Hepatocyte (in vitro differentiated cells): Measurements from ENCODE around the gene DUSP6. TPM values are rescaled to one million over a fixed set of nuclear protein-coding genes. Genes with fewer than 3 reads are reported as not detected.
"Not testable (repeated sequence)": the region's sequence is repeated elsewhere in the genome, so short reads cannot be mapped to it uniquely, and the experiment has no call there.

Source experiments
- DNase-seq: peaks from one replicate; pipeline ENCODE4 v3.0.0-alpha.2; 2016; ENCODE audit warnings: low spot score
- H2AFZ ChIP-seq: fragments of 200-600 bp; sonication (generic); 2 replicates; pipeline ENCODE4 v1.6.0; 2016; ENCODE audit warnings: antibody characterized with exemption, mild to moderate bottlenecking
- H3K27ac ChIP-seq: fragments of 200-600 bp; sonication (generic); 2 replicates; pipeline ENCODE4 v1.5.1; 2016; ENCODE audit warnings: mild to moderate bottlenecking
- H3K27me3 ChIP-seq: fragments of 200-600 bp; sonication (generic); 2 replicates; pipeline ENCODE4 v1.6.1; 2016
- H3K36me3 ChIP-seq: fragments of 200-600 bp; sonication (generic); replicated peaks from 2 replicates; pipeline ENCODE4 v1.5.1; 2016; ENCODE audit warnings: low read depth; ENCODE audit not compliant: insufficient read depth
- H3K4me1 ChIP-seq: fragments of 200-600 bp; sonication (generic); 2 replicates; pipeline ENCODE4 v1.5.1; 2016; ENCODE audit warnings: mild to moderate bottlenecking, moderate library complexity; ENCODE audit not compliant: insufficient read depth
- H3K4me2 ChIP-seq: fragments of 200-600 bp; sonication (generic); 2 replicates; pipeline ENCODE4 v1.6.0; 2016
- H3K4me3 ChIP-seq: fragments of 200-600 bp; sonication (generic); 2 replicates; pipeline ENCODE4 v1.5.1; 2016; ENCODE audit warnings: mild to moderate bottlenecking
- H3K79me2 ChIP-seq: fragments of 200-600 bp; sonication (generic); 2 replicates; pipeline ENCODE4 v1.6.0; 2017; ENCODE audit warnings: mild to moderate bottlenecking
- H3K9me2 ChIP-seq: fragments of 200-600 bp; sonication (generic); replicated peaks from 2 replicates; pipeline ENCODE4 v1.6.0; 2017; ENCODE audit warnings: mild to moderate bottlenecking; ENCODE audit not compliant: insufficient read depth
- H3K9me3 ChIP-seq: fragments of 200-600 bp; sonication (generic); 2 replicates; pipeline ENCODE4 v1.5.1; 2016; ENCODE audit warnings: low read depth, mild to moderate bottlenecking
- H4K20me1 ChIP-seq: fragments of 200-600 bp; sonication (generic); 2 replicates; pipeline ENCODE4 v1.6.0; 2016; ENCODE audit warnings: mild to moderate bottlenecking; ENCODE audit not compliant: insufficient read depth, poor library complexity, severe bottlenecking
- CTCF ChIP-seq: fragments of 200-600 bp; sonication (generic); IDR thresholded peaks from 2 replicates; pipeline ENCODE4 v1.5.1; 2016; ENCODE audit warnings: antibody characterized with exemption, mild to moderate bottlenecking; ENCODE audit not compliant: poor library complexity
- EZH2 ChIP-seq: fragments of 200-600 bp; sonication (generic); IDR thresholded peaks from 2 replicates; pipeline ENCODE4 v1.6.1; 2016; ENCODE audit warnings: antibody characterized with exemption, mild to moderate bottlenecking, borderline replicate concordance
- EZH2phosphoT487 ChIP-seq: fragments of 200-600 bp; sonication (generic); IDR thresholded peaks from one replicate; pipeline ENCODE4 v1.6.1; 2018; ENCODE audit warnings: antibody characterized with exemption, mild to moderate bottlenecking, low read depth, moderate library complexity; ENCODE audit not compliant: unreplicated experiment, severe bottlenecking
- WGBS: methylation state at CpG from one replicate; pipeline ENCODE4 v1.1.6; 2016; ENCODE audit warnings: low lambda C conversion rate; ENCODE audit errors: missing lambda C conversion rate; 5-methylcytosine and 5-hydroxymethylcytosine counted together
- polyA plus RNA-seq: library from polyadenylated mRNA; unstranded; fragments of >200 nt; fragmentation: Nextera tagmentation; extraction: Ambion mirVana; gene quantifications from 2 replicates; pipeline ENCODE4 v1.2.1, GENCODE V29; 2016
- total RNA-seq: library from RNA; depleted of rRNA; stranded (reverse); fragments of >200 nt; gene quantifications from 2 replicates; pipeline ENCODE4 v1.2.3, GENCODE V29; 2014

The DUSP6 gene
- total and polyA plus RNA-seq, 2 experiments from 2014 or later, result 51.8 to 52.5 TPM

GRCh38 chr12:89339526-89339925, 12.8 kb downstream of the DUSP6 start:
- no peak for DNase-seq
- WGBS, result 89% methylated on average over 10 of the region's 10 CpGs
- Histone ChIP-seq H3K27me3 (no peaks in the 10 kb centered on the region), H4K20me1 (no peaks in the 10 kb centered on the region), H2AFZ (no peak overlapping the region), H3K4me1 (peaks cover 4% of the 10 kb centered on the region), H3K27ac (no peak overlapping the region), H3K4me2 (no peak overlapping the region), H3K36me3 (no peaks in the 10 kb centered on the region), H3K9me2 (no peaks in the 10 kb centered on the region), H3K9me3 (no peaks in the 10 kb centered on the region), H3K4me3 (no peak overlapping the region), H3K79me2 (no peaks in the 10 kb centered on the region)
- no peak for TF ChIP-seq EZH2
- TF ChIP-seq CTCF, result no peak
- no peak for TF ChIP-seq EZH2phosphoT487

- not testable (repeated sequence) for H3K27me3 ChIP-seq, H3K79me2 ChIP-seq, H3K9me2 ChIP-seq, H3K36me3 ChIP-seq, H3K4me1 ChIP-seq, H3K27ac ChIP-seq, H2AFZ ChIP-seq, H4K20me1 ChIP-seq, H3K9me3 ChIP-seq, DNase-seq, H3K4me2 ChIP-seq, H3K4me3 ChIP-seq
- 67% methylated on average over 4 of the region's 4 CpGs for WGBS
Measured at GRCh38 chr12:89337136-89337535, 15.2 kb downstream of the DUSP6 start.

GRCh38 chr12:89335452-89336244, 16.7 kb downstream of the DUSP6 start:
- WGBS, result 41% methylated on average over 5 of the region's 5 CpGs
- no peaks in the 10 kb centered on the region for H4K20me1 ChIP-seq
- H3K36me3 ChIP-seq, result no peaks in the 10 kb centered on the region
- H3K9me2 ChIP-seq, result no peaks in the 10 kb centered on the region
- peaks cover 3% of the 10 kb centered on the region for H3K9me3 ChIP-seq
- H3K4me2 ChIP-seq, result no peak overlapping the region
- H3K4me1 ChIP-seq, result peaks cover 4% of the 10 kb centered on the region
- H2AFZ ChIP-seq, result no peak overlapping the region
- no peaks in the 10 kb centered on the region for H3K79me2 ChIP-seq
- no peak overlapping the region for H3K4me3 ChIP-seq
- TF ChIP-seq EZH2 (no peak), CTCF (no peak), EZH2phosphoT487 (no peak)
- no peaks in the 10 kb centered on the region for H3K27me3 ChIP-seq
- H3K27ac ChIP-seq, result no peak overlapping the region
- no peak for DNase-seq

- 57% methylated on average over 5 of the region's 5 CpGs for WGBS
- Histone ChIP-seq H2AFZ (no peak overlapping the region), H4K20me1 (no peaks in the 10 kb centered on the region), H3K79me2 (no peaks in the 10 kb centered on the region), H3K27me3 (no peaks in the 10 kb centered on the region), H3K4me3 (no peak overlapping the region), H3K36me3 (no peaks in the 10 kb centered on the region), H3K9me2 (no peaks in the 10 kb centered on the region), H3K27ac (no peak overlapping the region), H3K4me2 (no peak overlapping the region), H3K9me3 (peaks cover 3% of the 10 kb centered on the region), H3K4me1 (peaks cover 4% of the 10 kb centered on the region)
- TF ChIP-seq EZH2phosphoT487, result no peak
- TF ChIP-seq CTCF, result no peak
- TF ChIP-seq EZH2, result no peak
- DNase-seq, result no peak
Measured at GRCh38 chr12:89334548-89335169, 17.6 kb downstream of the DUSP6 start.
